Left ventricle myocardium superior (tissue), 1 donor: ENCODE results near the gene NPB. TPM values are rescaled to one million over a fixed set of nuclear protein-coding genes. Genes with fewer than 3 reads are reported as not detected.

Experiments
- ATAC-seq: fragments of 200-7000 bp; cut with Tn5 transposase; one replicate; pipeline ENCODE4 v1.9.1; 2020; ENCODE audit warnings: mild to moderate bottlenecking, moderate library complexity
- DNase-seq: peaks from one replicate; pipeline ENCODE4 v3.0.0-alpha.2; 2020
- intact Hi-C: fragments of 100-400 bp; cut with micrococcal nuclease; formaldehyde crosslinking; loops from one replicate; pipeline ENCODE4 v1.11.0; 2022
- total RNA-seq: library from RNA; stranded (reverse); fragmentation: NEBNext Ultra II Directional; extraction: Animal tissue kit (Norgen Biotek cat#: 25700); gene quantifications from one replicate; pipeline ENCODE4 v1.2.1, GENCODE V29; 2021
- donor health status: DM: no; HTN: yes; CAD: no; lungs with severe emphysema.

The NPB gene
- total RNA-seq, 1 donor from 2014 or later, result 0.69 TPM

GRCh38 chr17:81891303-81891552, 10.8 kb upstream of the NPB start:
- ATAC-seq (no peak), DNase-seq (no peak)
- intact Hi-C loops, result no loop called here

GRCh38 chr17:81895400-81895799, 6.6 kb upstream of the NPB start:
- intact Hi-C loops, result no loop called here
- no peak for DNase-seq
- no peak for ATAC-seq

GRCh38 chr17:81898029-81898866, 3.8 kb upstream of the NPB start:
- intact Hi-C loops, result no loop called here
- ATAC-seq (no peak), DNase-seq (no peak)

- intact Hi-C loops, result no loop called here
- DNase-seq, result no peak
Observed at GRCh38 chr17:81898885-81899284, 3.2 kb upstream of the NPB start.

GRCh38 chr17:81899514-81900166, 2.4 kb upstream of the NPB start:
- ATAC-seq (no peak), DNase-seq (no peak)
- intact Hi-C loops, result no loop called here

More at GRCh38 chr17:81898885-81899284, 3.2 kb upstream of the NPB start:
- ATAC-seq, result no peak

GRCh38 chr17:81900181-81900820, 1.7 kb upstream of the NPB start:
- ATAC-seq (no peak), DNase-seq (no peak)
- intact Hi-C loops, result no loop called here

- intact Hi-C loops, result no loop called here
- peak; percentile 6 for ATAC-seq
- no peak for DNase-seq
Observed at GRCh38 chr17:81901167-81902022, 643 bp upstream of the NPB start.

GRCh38 chr17:81902653-81903414, 796 bp downstream of the NPB start:
- no peak for DNase-seq
- intact Hi-C loops, result no loop called here
- ATAC-seq, result peak; percentile 4

- no peak for ATAC-seq
Observed at GRCh38 chr17:81903415-81903831, 1.4 kb downstream of the NPB start.

GRCh38 chr17:81903896-81904599, 2.0 kb downstream of the NPB start:
- no peak for DNase-seq
- intact Hi-C loops, result no loop called here
- no peak for ATAC-seq

More at GRCh38 chr17:81903415-81903831, 1.4 kb downstream of the NPB start:
- intact Hi-C loops, result no loop called here
- DNase-seq, result no peak

- intact Hi-C loops, result no loop called here
- DNase-seq (no peak), ATAC-seq (no peak)
Observed at GRCh38 chr17:81904600-81905423, 2.8 kb downstream of the NPB start.

GRCh38 chr17:81905424-81905875, 3.4 kb downstream of the NPB start:
- no peak for ATAC-seq
- DNase-seq, result no peak
- intact Hi-C loops, result no loop called here

- ATAC-seq (no peak), DNase-seq (no peak)
- intact Hi-C loops, result no loop called here
Observed at GRCh38 chr17:81905993-81906392, 4.0 kb downstream of the NPB start.

- ATAC-seq (no peak), DNase-seq (no peak)
- intact Hi-C loops, result no loop called here
Observed at GRCh38 chr17:81906476-81907218, 4.6 kb downstream of the NPB start.

- ATAC-seq (no peak), DNase-seq (no peak)
- intact Hi-C loops, result no loop called here
Observed at GRCh38 chr17:81907219-81908145, 5.4 kb downstream of the NPB start.

GRCh38 chr17:81908793-81909192, 6.8 kb downstream of the NPB start:
- ATAC-seq (no peak), DNase-seq (no peak)
- intact Hi-C loops, result no loop called here
